ENCODE results near the gene ZDHHC7. TPM values are rescaled to one million over a fixed set of nuclear protein-coding genes. Genes with fewer than 3 reads are reported as not detected.
"Not testable (repeated sequence)": the region's sequence is repeated elsewhere in the genome, so short reads cannot be mapped to it uniquely, and the experiment has no call there.

Gene ZDHHC7
- total and polyA plus RNA-seq, 2 donors (not counting 1 experiment from before 2014, with no cell fraction given), result 96.4 to 135 TPM

GRCh38 chr16:85036236-85037049, 25.1 kb upstream of the ZDHHC7 start:
- H3K27me3 ChIP-seq (ENCODE audit: control insufficient read depth, insufficient read depth, low read length), result no peaks in the 10 kb centered on the region
- H3K27ac ChIP-seq (ENCODE audit: insufficient read depth, low read length), result no peak overlapping the region
- TF ChIP-seq, protein P1, sequence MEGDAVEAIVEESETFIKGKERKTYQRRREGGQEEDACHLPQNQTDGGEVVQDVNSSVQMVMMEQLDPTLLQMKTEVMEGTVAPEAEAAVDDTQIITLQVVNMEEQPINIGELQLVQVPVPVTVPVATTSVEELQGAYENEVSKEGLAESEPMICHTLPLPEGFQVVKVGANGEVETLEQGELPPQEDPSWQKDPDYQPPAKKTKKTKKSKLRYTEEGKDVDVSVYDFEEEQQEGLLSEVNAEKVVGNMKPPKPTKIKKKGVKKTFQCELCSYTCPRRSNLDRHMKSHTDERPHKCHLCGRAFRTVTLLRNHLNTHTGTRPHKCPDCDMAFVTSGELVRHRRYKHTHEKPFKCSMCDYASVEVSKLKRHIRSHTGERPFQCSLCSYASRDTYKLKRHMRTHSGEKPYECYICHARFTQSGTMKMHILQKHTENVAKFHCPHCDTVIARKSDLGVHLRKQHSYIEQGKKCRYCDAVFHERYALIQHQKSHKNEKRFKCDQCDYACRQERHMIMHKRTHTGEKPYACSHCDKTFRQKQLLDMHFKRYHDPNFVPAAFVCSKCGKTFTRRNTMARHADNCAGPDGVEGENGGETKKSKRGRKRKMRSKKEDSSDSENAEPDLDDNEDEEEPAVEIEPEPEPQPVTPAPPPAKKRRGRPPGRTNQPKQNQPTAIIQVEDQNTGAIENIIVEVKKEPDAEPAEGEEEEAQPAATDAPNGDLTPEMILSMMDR (conservative IDR thresholded peaks at IDR 0.05 in 1 of 2, IDR thresholded peaks at IDR 0.05 in 1 of 2; ENCODE audit: low read depth in 1 of 2, low read length in 2 of 2), result no peak
- TF ChIP-seq EZH2 (IDR thresholded peaks at IDR 0.05; ENCODE audit: low read length, missing control alignments), result no peak
- H3K4me2 ChIP-seq (ENCODE audit: extremely low read depth, insufficient read depth, low read length), result no peak overlapping the region
- no peaks in the 10 kb centered on the region for H3K9me3 ChIP-seq (ENCODE audit: control insufficient read depth, insufficient read depth, low read depth, low read length)
- H2AFZ ChIP-seq (ENCODE audit: low read length), result no peak overlapping the region
- H3K4me3 ChIP-seq (replicated peaks in 1 of 4; ENCODE audit: control extremely low read depth in 1 of 4, insufficient read depth in 1 of 4, low read depth in 3 of 4, low read length in 4 of 4), result no peak overlapping the region
- no peak for DNase-seq (ENCODE audit: low read depth in 2 of 2)
- H4K20me1 ChIP-seq (ENCODE audit: control insufficient read depth, extremely low read depth, insufficient read depth, low read length), result no peaks in the 10 kb centered on the region
- H3K9ac ChIP-seq (ENCODE audit: insufficient read depth, low read length), result no peak overlapping the region
- peaks cover 3% of the 10 kb centered on the region for H3K36me3 ChIP-seq (ENCODE audit: control insufficient read depth, insufficient read depth, low read length)
- no peaks in the 10 kb centered on the region for H3K79me2 ChIP-seq (ENCODE audit: control insufficient read depth, insufficient read depth, low read length)
- no peaks in the 10 kb centered on the region for H3K4me1 ChIP-seq (ENCODE audit: control insufficient read depth, extremely low read depth, insufficient read depth, low read length)

DNA sequence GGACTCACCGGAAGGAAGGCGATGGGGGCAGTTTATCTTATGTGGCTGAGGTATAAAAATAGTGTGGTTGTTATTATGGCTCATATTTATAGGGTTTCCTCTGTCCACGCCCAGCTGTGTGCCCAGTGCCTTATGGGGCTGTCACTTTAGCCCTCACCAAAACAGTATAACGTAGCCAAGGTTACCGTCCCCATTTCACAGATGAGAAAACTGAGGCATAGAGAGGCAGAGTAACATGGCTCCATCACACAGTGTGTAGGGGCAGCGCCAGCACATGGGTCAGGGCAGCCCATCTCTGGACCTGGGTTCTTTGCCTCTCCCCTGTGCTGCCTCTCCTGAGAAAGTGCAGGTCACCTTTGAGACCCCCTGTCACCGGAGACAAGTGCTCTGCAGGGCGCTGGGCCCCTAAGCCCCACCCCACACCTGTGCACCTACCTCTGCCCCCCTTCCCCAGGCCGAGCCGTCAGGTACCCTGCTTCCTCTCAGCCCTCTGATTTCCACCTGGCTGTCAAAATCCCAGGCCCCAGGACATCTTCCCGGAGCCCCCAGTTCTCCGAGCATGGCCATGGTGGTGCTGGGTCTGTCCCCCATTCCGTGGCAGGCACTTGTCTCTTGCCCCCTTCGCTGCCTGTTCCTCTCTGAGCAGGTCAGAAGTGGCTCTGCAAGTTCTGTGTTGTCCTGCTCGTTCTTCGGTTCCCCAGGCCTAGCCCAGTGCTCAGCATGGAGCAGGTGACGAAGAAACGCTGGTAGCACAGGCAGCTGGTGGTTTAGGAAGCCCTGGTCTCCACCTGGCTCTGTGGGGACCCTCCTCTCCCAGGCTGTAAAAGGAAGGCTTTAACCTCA, 23.5 kb upstream of the ZDHHC7 start:
- Histone ChIP-seq H3K27ac (ENCODE audit: insufficient read depth, low read length) (no peak overlapping the region), H3K4me1 (ENCODE audit: control insufficient read depth, extremely low read depth, insufficient read depth, low read length) (no peaks in the 10 kb centered on the region), H3K79me2 (ENCODE audit: control insufficient read depth, insufficient read depth, low read length) (no peaks in the 10 kb centered on the region), H4K20me1 (ENCODE audit: control insufficient read depth, extremely low read depth, insufficient read depth, low read length) (no peaks in the 10 kb centered on the region), H3K4me2 (ENCODE audit: extremely low read depth, insufficient read depth, low read length) (no peak overlapping the region), H3K9ac (ENCODE audit: insufficient read depth, low read length) (no peak overlapping the region), H3K4me3 (replicated peaks in 1 of 4; ENCODE audit: control extremely low read depth in 1 of 4, insufficient read depth in 1 of 4, low read depth in 3 of 4, low read length in 4 of 4) (no peak overlapping the region), H3K9me3 (ENCODE audit: control insufficient read depth, insufficient read depth, low read depth, low read length) (no peaks in the 10 kb centered on the region), H2AFZ (ENCODE audit: low read length) (no peak overlapping the region), H3K36me3 (ENCODE audit: control insufficient read depth, insufficient read depth, low read length) (peaks cover 3% of the 10 kb centered on the region), H3K27me3 (ENCODE audit: control insufficient read depth, insufficient read depth, low read length) (no peaks in the 10 kb centered on the region)
- TF ChIP-seq, protein P1 (conservative IDR thresholded peaks at IDR 0.05 in 1 of 2, IDR thresholded peaks at IDR 0.05 in 1 of 2; ENCODE audit: low read depth in 1 of 2, low read length in 2 of 2), result no peak
- TF ChIP-seq EZH2 (IDR thresholded peaks at IDR 0.05; ENCODE audit: low read length, missing control alignments), result no peak
- no peak for DNase-seq (ENCODE audit: low read depth in 2 of 2)

- no peaks in the 10 kb centered on the region for H3K27me3 ChIP-seq (ENCODE audit: control insufficient read depth, insufficient read depth, low read length)
- peaks cover 13% of the 10 kb centered on the region for H3K4me1 ChIP-seq (ENCODE audit: control insufficient read depth, extremely low read depth, insufficient read depth, low read length)
- no peaks in the 10 kb centered on the region for H4K20me1 ChIP-seq (ENCODE audit: control insufficient read depth, extremely low read depth, insufficient read depth, low read length)
- H3K4me3 ChIP-seq (replicated peaks in 1 of 4; ENCODE audit: control extremely low read depth in 1 of 4, insufficient read depth in 1 of 4, low read depth in 3 of 4, low read length in 4 of 4), result no peak overlapping the region
- no peak overlapping the region for H3K27ac ChIP-seq (ENCODE audit: insufficient read depth, low read length)
- no peak for TF ChIP-seq EZH2 (IDR thresholded peaks at IDR 0.05; ENCODE audit: low read length, missing control alignments)
- TF ChIP-seq, protein P1 (conservative IDR thresholded peaks at IDR 0.05 in 1 of 2, IDR thresholded peaks at IDR 0.05 in 1 of 2; ENCODE audit: low read depth in 1 of 2, low read length in 2 of 2), result no peak
- H3K9ac ChIP-seq (ENCODE audit: insufficient read depth, low read length), result no peak overlapping the region
- H3K36me3 ChIP-seq (ENCODE audit: control insufficient read depth, insufficient read depth, low read length), result peaks cover 3% of the 10 kb centered on the region
- H2AFZ ChIP-seq (ENCODE audit: low read length), result no peak overlapping the region
- no peak for DNase-seq (ENCODE audit: low read depth in 2 of 2)
- H3K79me2 ChIP-seq (ENCODE audit: control insufficient read depth, insufficient read depth, low read length), result no peaks in the 10 kb centered on the region
- H3K4me2 ChIP-seq (ENCODE audit: extremely low read depth, insufficient read depth, low read length), result no peak overlapping the region
- H3K9me3 ChIP-seq (ENCODE audit: control insufficient read depth, insufficient read depth, low read depth, low read length), result no peaks in the 10 kb centered on the region
These were observed 21.8 kb upstream of the ZDHHC7 start for GRCh38 chr16:85033171-85033570.

DNA sequence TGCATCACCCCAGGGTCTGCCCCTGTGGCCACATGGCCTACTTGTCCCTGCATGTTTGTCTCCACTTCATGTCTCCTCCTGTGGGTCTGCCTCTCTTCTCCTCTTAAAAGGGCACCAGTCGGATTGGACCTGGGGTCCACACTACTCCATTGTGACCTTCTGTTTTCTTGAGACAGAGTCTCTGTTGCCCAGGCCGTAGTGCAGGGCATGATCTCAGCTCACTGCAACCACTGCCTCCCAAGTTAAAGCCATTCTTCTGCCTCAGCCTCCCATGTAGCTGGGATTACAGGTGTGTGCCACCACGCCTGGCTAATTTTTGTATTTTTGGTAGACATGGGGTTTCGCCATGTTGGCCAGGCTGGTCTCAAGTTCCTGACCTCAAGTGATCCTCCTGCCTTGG, 20.9 kb upstream of the ZDHHC7 start:
- not testable (repeated sequence) for H3K36me3 ChIP-seq (ENCODE audit: control insufficient read depth, insufficient read depth, low read length); H3K27me3 ChIP-seq (ENCODE audit: control insufficient read depth, insufficient read depth, low read length)

More for the DNA sequence above, 20.9 kb upstream of the ZDHHC7 start:
- H4K20me1 ChIP-seq (ENCODE audit: control insufficient read depth, extremely low read depth, insufficient read depth, low read length); DNase-seq (ENCODE audit: low read depth in 2 of 2); H3K9ac ChIP-seq (ENCODE audit: insufficient read depth, low read length); H3K9me3 ChIP-seq (ENCODE audit: control insufficient read depth, insufficient read depth, low read depth, low read length); H3K4me2 ChIP-seq (ENCODE audit: extremely low read depth, insufficient read depth, low read length); H2AFZ ChIP-seq (ENCODE audit: low read length); H3K27ac ChIP-seq (ENCODE audit: insufficient read depth, low read length); H3K79me2 ChIP-seq (ENCODE audit: control insufficient read depth, insufficient read depth, low read length); H3K4me3 ChIP-seq (replicated peaks in 1 of 4; ENCODE audit: control extremely low read depth in 1 of 4, insufficient read depth in 1 of 4, low read depth in 3 of 4, low read length in 4 of 4): not testable (repeated sequence)
- peaks cover 13% of the 10 kb centered on the region for H3K4me1 ChIP-seq (ENCODE audit: control insufficient read depth, extremely low read depth, insufficient read depth, low read length)
